GM18526 (cell line): ENCODE measurements around the gene SPEF1.

Experiments
- POLR2A ChIP-seq: IDR thresholded peaks from 3 replicates; pipeline ENCODE4 v1.6.1; 2011; ENCODE audit not compliant: insufficient read length; ENCODE audit errors: extremely low read depth

The SPEF1 gene

GRCh38 chr20:3813848-3814581, 32.8 kb upstream of the SPEF1 start:
- TF ChIP-seq POLR2A = no peak

GRCh38 chr20:3812975-3813847, 32.0 kb upstream of the SPEF1 start:
- TF ChIP-seq POLR2A = no peak

DNA sequence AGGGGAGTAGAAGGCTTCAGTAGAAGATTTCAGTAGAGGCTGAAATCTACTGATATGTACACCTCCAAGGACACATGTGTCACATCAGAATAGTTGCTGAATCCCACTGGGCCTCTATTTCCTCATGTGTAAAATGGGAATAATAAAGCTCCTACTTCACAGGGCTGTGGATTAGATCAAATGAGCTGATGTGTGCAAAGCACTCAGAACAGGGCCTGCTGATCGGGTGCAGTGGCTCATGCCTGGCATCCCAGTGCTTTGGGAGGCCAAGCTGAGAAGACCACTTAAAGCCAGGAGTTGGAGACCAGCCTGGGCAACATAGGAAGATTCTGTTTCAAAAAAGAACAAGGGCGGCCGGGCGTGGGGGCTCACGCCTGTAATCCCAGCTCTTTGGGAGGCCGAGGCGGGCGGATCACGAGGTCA, 31.0 kb upstream of the SPEF1 start:
- no peak for TF ChIP-seq POLR2A

DNA sequence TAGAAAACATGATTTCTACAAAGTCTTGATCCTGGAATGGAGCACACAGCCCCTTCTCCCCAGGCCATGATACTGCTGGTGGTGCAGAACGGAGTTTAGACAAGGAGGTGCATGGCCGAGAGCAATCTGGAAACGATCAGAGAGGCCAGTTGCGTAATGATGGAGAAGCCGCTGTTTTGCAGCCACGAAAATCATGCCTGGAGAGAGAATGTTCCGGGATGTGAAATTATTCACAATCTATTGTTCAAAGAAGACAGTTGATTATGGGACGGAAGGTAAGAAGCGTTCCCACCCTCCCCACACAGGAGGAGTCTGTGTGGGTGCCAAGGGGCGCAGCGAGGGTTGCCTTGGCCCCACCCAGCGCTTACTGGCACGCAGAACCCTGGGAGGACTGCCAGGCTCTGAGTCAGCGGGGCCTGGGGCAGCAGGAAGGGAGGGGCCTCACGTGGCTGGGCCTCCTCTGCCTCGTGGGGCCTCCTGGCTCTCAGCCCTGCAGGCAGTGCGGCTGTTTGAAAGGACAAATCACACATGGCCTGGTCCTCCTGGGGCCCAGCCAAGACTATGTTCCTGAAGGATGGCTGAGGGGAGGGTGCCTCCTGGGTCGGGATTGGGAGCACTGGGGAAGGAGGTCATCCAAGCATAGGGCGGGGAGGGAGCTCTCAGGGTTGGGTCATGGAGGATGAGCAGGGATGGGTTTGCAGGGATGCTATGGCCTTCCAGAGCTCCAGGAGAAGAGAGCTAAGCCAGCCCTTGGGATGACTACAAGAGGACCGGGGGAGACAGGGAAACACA, 30.4 kb upstream of the SPEF1 start:
- peak; percentile 16 for TF ChIP-seq POLR2A

GRCh38 chr20:3808544-3808943, 27.3 kb upstream of the SPEF1 start:
- no peak for TF ChIP-seq POLR2A

- TF ChIP-seq POLR2A = no peak
Measured at GRCh38 chr20:3804781-3805180, 23.5 kb upstream of the SPEF1 start.

- no peak for TF ChIP-seq POLR2A
Measured at GRCh38 chr20:3804254-3804751, 23.1 kb upstream of the SPEF1 start.

GRCh38 chr20:3803854-3804253, 22.6 kb upstream of the SPEF1 start:
- no peak for TF ChIP-seq POLR2A

GRCh38 chr20:3803289-3803688, 22.0 kb upstream of the SPEF1 start:
- TF ChIP-seq POLR2A = no peak

- TF ChIP-seq POLR2A = no peak
Measured at GRCh38 chr20:3802524-3803239, 21.4 kb upstream of the SPEF1 start.

GRCh38 chr20:3801846-3802245, 20.6 kb upstream of the SPEF1 start:
- no peak for TF ChIP-seq POLR2A

- no peak for TF ChIP-seq POLR2A
Measured at GRCh38 chr20:3801299-3801698, 20.1 kb upstream of the SPEF1 start.

DNA sequence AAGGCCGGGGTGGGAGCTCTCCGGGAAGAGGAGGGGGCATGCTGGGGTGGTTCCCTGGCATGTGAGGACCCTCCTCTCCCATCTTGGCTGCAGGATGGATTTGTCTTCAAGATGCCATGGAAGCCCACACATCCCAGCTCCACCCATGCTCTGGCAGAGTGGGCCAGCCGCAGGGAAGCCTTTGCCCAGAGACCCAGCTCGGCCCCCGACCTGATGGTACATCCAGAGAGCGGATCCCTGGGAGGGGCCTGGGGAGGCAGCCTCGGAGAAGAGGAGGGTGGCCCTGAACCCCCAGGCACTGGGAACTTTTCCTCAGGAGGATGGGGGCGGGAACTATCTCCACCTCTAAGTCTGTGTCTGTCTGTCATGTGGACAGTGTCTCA, 19.6 kb upstream of the SPEF1 start:
- no peak for TF ChIP-seq POLR2A

DNA sequence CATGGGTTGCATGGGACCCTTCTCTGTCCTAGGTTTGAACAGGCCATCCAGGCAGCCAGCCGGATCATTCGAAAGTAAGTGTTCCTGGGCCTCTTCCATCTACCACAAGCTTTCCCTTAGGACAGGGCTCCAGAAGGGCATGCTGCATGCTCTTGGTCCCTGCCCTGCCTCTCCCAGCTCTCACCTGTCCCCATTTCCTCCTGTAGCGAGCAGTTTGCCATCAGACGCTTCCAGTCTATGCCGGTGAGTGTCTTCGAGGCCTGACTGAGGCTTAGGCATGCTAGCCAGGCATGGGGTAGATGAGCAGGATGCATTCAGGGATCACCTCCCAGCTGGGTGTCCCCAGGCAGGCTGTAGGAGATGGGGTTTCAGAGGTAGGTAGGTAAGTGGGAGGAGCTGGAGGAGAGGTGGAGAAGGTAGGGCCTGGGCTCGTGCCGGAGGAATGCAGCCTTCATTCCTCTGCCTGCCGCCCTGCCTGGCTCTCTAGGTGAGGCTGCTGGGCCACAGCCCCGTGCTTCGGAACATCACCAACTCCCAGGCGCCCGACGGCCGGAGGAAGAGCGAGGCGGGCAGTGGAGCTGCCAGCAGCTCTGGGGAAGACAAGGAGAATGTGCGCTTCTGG, 19.1 kb upstream of the SPEF1 start:
- no peak for TF ChIP-seq POLR2A
